CD4-positive, alpha-beta memory T cell (primary cell): ENCODE data around the gene ATP2B2. TPM values are rescaled to one million over a fixed set of nuclear protein-coding genes. Genes with fewer than 3 reads are reported as not detected.

Source experiments
- CTCF ChIA-PET: fragments of 350-600 bp; sonication (Branson Sonifier 250); formaldehyde crosslinking; loops from one replicate; lab custom pipeline; 2021; ENCODE audit warnings: inconsistent platforms; ENCODE audit not compliant: partially characterized antibody; lab: Charles Lee
- POLR2A ChIA-PET: fragments of 350-600 bp; sonication (Branson Sonifier 250); formaldehyde crosslinking; loops from one replicate; lab custom pipeline; 2021; ENCODE audit not compliant: partially characterized antibody; lab: Charles Lee
- DNase-seq, 5 donors: peaks; one replicate each; pipeline versions ENCODE4 v3.0.0 to v3.0.0-alpha.2; 2020 to 2022; ENCODE audit warnings: mixed read lengths in 1 of 5
- H3K27ac ChIP-seq: one replicate; pipeline ENCODE4 v1.7.0; 2013; ENCODE audit warnings: low read depth, low read length
- H3K27me3 ChIP-seq: 2 replicates; pipeline ENCODE4 v1.7.0; 2013; ENCODE audit warnings: mild to moderate bottlenecking, low read length, moderate library complexity; ENCODE audit not compliant: insufficient read depth
- H3K36me3 ChIP-seq: 2 replicates; pipeline ENCODE4 v1.7.0; 2013; ENCODE audit warnings: mild to moderate bottlenecking, low read length, moderate library complexity; ENCODE audit not compliant: insufficient read depth
- H3K4me1 ChIP-seq: 2 replicates; pipeline ENCODE4 v1.7.0; 2013; ENCODE audit warnings: mild to moderate bottlenecking, low read length, moderate library complexity; ENCODE audit not compliant: insufficient read depth
- H3K4me3 ChIP-seq, 2 donors: one replicate each; pipeline ENCODE4 v1.7.0; 2013; ENCODE audit warnings: low read length in 2 of 2, mild to moderate bottlenecking in 1 of 2
- H3K9me3 ChIP-seq, 2 donors: one replicate each; pipeline ENCODE4 v1.7.0; 2013; ENCODE audit warnings: low read length in 2 of 2, control low read depth in 1 of 2; ENCODE audit not compliant: control insufficient read depth in 1 of 2
- H3K27ac Mint-ChIP-seq, 7 donors: one replicate each; pipeline ENCODE4 v1.8.0; 2020 to 2021; ENCODE audit warnings: mixed read lengths in 7 of 7, mild to moderate bottlenecking in 6 of 7, inconsistent platforms in 3 of 7, moderate library complexity in 3 of 7
- H3K27me3 Mint-ChIP-seq, 2 donors: one replicate each; pipeline ENCODE4 v1.8.0; 2020 to 2021; ENCODE audit warnings: mixed read lengths in 2 of 2
- H3K36me3 Mint-ChIP-seq, 2 donors: one replicate each; pipeline ENCODE4 v1.8.0; 2020 to 2021; ENCODE audit warnings: mixed read lengths in 2 of 2, inconsistent platforms in 1 of 2, mild to moderate bottlenecking in 1 of 2
- H3K4me1 Mint-ChIP-seq, 4 donors: one replicate each; pipeline ENCODE4 v1.8.0; 2020 to 2021; ENCODE audit warnings: mixed read lengths in 4 of 4, mild to moderate bottlenecking in 1 of 4
- H3K4me3 Mint-ChIP-seq, 8 donors: one replicate each; pipeline ENCODE4 v1.8.0; 2020 to 2021; ENCODE audit warnings: mixed read lengths in 8 of 8, mild to moderate bottlenecking in 7 of 8, moderate library complexity in 6 of 8, inconsistent platforms in 3 of 8
- H3K9me3 Mint-ChIP-seq, 8 donors: one replicate each; pipeline ENCODE4 v1.8.0; 2020 to 2021; ENCODE audit warnings: mixed read lengths in 8 of 8, mild to moderate bottlenecking in 5 of 8, inconsistent platforms in 3 of 8, moderate library complexity in 1 of 8
- intact Hi-C: fragments of 100-400 bp; cut with micrococcal nuclease; formaldehyde crosslinking; loops from one replicate; pipeline ENCODE4 v1.15.1; 2023
- polyA plus RNA-seq, 2 donors: library from polyadenylated mRNA; unstranded; fragments of 300-500 nt; fragmentation: Illumina TruSeq; gene quantifications; one replicate each; pipeline ENCODE4 v1.2.3, GENCODE V29; 2021
- total RNA-seq, 2 experiments: library from RNA; stranded (reverse); gene quantifications; one replicate each; pipeline ENCODE4 v1.2.3, GENCODE V29; 2021

The ATP2B2 gene
- total and polyA plus RNA-seq, 4 experiments from 2014 or later: not detected

DNA sequence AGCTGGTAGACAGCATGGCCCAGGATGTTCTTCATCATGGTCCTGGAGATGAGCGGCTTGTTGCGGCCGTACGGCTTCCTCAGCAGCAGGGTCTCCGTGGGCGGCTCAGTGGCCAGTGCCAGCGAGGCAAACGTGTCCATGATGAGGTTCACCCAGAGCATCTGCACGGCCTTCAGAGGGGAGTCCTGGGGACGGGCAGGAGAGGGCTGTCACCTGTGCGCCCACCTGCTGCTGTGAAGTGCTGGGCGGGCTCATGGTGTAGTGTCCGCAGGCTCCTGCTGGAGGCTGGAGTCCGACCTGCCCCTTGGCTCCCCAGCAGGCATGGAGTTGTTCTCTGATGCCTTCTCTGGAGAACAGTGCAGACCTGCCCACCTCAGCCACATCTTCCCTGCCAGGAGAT is 162.6 kb downstream of the ATP2B2 start:
- peaks cover 0 to 3% of the 10 kb centered on the region in 2 donors for H3K27me3 Mint-ChIP-seq
- Histone ChIP-seq H3K9me3 (no peaks in the 10 kb centered on the region), H3K27me3 (no peaks in the 10 kb centered on the region), H3K4me1 (no peaks in the 10 kb centered on the region), H3K27ac (no peak overlapping the region), H3K36me3 (no peaks in the 10 kb centered on the region), H3K4me3 (no peak overlapping the region)
- H3K27ac Mint-ChIP-seq: no peak overlapping the region
- peaks cover 0 to 2% (median 0%) of the 10 kb centered on the region in 4 donors for H3K4me1 Mint-ChIP-seq
- no peaks in the 10 kb centered on the region for H3K9me3 Mint-ChIP-seq
- CTCF ChIA-PET: interaction anchor here (4.8 kb wide), 1 partner anchor 396 kb away, joined by 61 read pairs; no protein-coding TSS in a partner anchor
- no peaks in the 10 kb centered on the region for H3K36me3 Mint-ChIP-seq
- POLR2A ChIA-PET: no interaction called here
- H3K4me3 Mint-ChIP-seq: no peak overlapping the region
- intact Hi-C loops: loop anchor here (5.0 to 10.0 kb wide), 2 partner anchors 262 to 440 kb away; no protein-coding TSS in a partner anchor
- no peak for DNase-seq

- H3K36me3 Mint-ChIP-seq: no peaks in the 10 kb centered on the region
- Histone ChIP-seq H3K36me3 (no peaks in the 10 kb centered on the region), H3K9me3 (no peaks in the 10 kb centered on the region), H3K4me3 (no peak overlapping the region), H3K27ac (no peak overlapping the region), H3K27me3 (no peaks in the 10 kb centered on the region), H3K4me1 (no peaks in the 10 kb centered on the region)
- no peak overlapping the region for H3K4me3 Mint-ChIP-seq
- CTCF ChIA-PET: interaction anchor here (4.7 kb wide), 1 partner anchor 396 kb away, joined by 27 read pairs; no protein-coding TSS in a partner anchor
- DNase-seq: no peak
- POLR2A ChIA-PET: no interaction called here
- peaks cover 0 to 3% of the 10 kb centered on the region in 2 donors for H3K27me3 Mint-ChIP-seq
- no peak overlapping the region for H3K27ac Mint-ChIP-seq
- no peaks in the 10 kb centered on the region for H3K9me3 Mint-ChIP-seq
- intact Hi-C loops: loop anchor here (5.0 to 10.0 kb wide), 2 partner anchors 263 to 440 kb away; no protein-coding TSS in a partner anchor
- H3K4me1 Mint-ChIP-seq: peaks cover 0 to 2% (median 0%) of the 10 kb centered on the region in 4 donors
Observed at GRCh38 chr3:10341901-10342398, 163.4 kb downstream of the ATP2B2 start.

DNA sequence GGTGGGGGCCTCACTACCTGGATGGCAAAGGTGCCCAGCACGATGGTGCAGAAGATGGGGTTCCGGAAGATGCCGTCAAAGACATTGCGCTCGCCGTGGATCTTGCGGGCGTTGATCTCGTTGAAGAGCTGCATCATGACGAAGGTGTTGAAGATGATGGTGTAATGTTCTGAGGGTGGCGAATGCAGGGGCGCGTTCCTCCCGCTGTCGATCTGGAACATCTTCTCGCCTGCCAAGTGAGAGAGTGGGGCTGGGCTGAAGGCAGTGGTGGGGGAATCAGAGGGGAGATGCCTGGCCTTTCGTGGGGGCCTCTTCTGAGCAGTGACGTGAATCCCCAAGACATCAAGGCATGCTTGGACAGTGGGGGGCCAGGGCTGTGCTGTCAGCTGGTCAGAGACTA is 164.9 kb downstream of the ATP2B2 start:
- ChIA-PET POLR2A (no interaction called here), CTCF (interaction anchor here (1.2 to 4.7 kb wide), 2 partner anchors 183 to 398 kb away, joined by 3 to 27 read pairs; no protein-coding TSS in a partner anchor)
- Histone ChIP-seq H3K36me3 (no peaks in the 10 kb centered on the region), H3K9me3 (no peaks in the 10 kb centered on the region), H3K4me1 (no peaks in the 10 kb centered on the region), H3K4me3 (no peak overlapping the region), H3K27me3 (no peaks in the 10 kb centered on the region), H3K27ac (no peak overlapping the region)
- Mint-ChIP-seq H3K27ac (no peak overlapping the region), H3K4me1 (peaks cover 0 to 2% (median under 1%) of the 10 kb centered on the region in 4 donors), H3K36me3 (no peaks in the 10 kb centered on the region), H3K4me3 (no peak overlapping the region), H3K9me3 (no peaks in the 10 kb centered on the region), H3K27me3 (peaks cover 1 to 3% of the 10 kb centered on the region in 2 donors)
- intact Hi-C loops: loop anchor here (5.0 to 10.0 kb wide), 2 partner anchors 264 to 442 kb away; no protein-coding TSS in a partner anchor
- DNase-seq: no peak

GRCh38 chr3:10340046-10340445 is 165.3 kb downstream of the ATP2B2 start:
- intact Hi-C loops: loop anchor here (5.0 to 10.0 kb wide), 2 partner anchors 265 to 442 kb away; no protein-coding TSS in a partner anchor
- H3K36me3 Mint-ChIP-seq: no peaks in the 10 kb centered on the region
- H3K27ac ChIP-seq: no peak overlapping the region
- no peaks in the 10 kb centered on the region for H3K9me3 Mint-ChIP-seq
- ChIA-PET CTCF (interaction anchor here (0.8 to 4.7 kb wide), 4 partner anchors 184 to 401 kb away, joined by 3 to 27 read pairs (median 3); no protein-coding TSS in a partner anchor), POLR2A (no interaction called here)
- no peak overlapping the region for H3K4me3 ChIP-seq
- H3K4me3 Mint-ChIP-seq: no peak overlapping the region
- H3K9me3 ChIP-seq: no peaks in the 10 kb centered on the region
- H3K36me3 ChIP-seq: no peaks in the 10 kb centered on the region
- H3K27ac Mint-ChIP-seq: no peak overlapping the region
- no peaks in the 10 kb centered on the region for H3K27me3 ChIP-seq
- DNase-seq: no peak
- peaks cover 1 to 3% of the 10 kb centered on the region in 2 donors for H3K27me3 Mint-ChIP-seq
- H3K4me1 Mint-ChIP-seq: peaks cover 2 to 3% (median 2%) of the 10 kb centered on the region in 4 donors
- H3K4me1 ChIP-seq: no peaks in the 10 kb centered on the region

DNA sequence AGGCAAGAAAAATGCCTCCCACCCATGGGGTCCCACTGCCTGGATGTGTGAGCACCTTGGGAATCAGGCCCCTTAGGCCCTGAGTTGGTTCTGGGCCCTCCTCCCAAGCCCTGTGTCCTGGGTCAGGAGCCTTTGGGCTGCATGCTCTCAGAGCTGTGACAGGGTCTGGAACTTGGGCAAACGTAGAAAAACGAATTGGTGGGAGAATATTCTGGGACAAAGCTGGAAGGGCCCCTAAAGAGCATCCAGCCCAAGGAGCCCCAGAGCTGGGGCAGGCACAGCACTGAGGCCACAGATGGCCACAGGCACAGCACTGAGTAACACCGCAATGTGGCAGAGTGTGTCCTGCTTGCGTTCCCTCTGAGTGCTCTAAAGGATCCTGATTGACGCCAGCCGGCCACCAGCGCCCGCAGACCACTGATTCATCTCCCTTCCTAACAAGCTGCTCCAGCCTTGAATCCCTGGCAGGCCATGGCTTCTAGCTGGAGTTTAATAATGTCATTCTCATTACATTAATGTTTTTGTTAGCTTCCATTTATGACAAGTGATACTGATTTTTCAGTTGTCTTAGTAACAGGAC is 165.9 kb downstream of the ATP2B2 start:
- Histone ChIP-seq H3K36me3 (no peaks in the 10 kb centered on the region), H3K9me3 (no peaks in the 10 kb centered on the region), H3K4me3 (no peak overlapping the region), H3K27me3 (no peaks in the 10 kb centered on the region), H3K4me1 (no peaks in the 10 kb centered on the region), H3K27ac (no peak overlapping the region)
- no peak for DNase-seq
- Mint-ChIP-seq H3K36me3 (no peaks in the 10 kb centered on the region), H3K27me3 (peaks cover 1 to 3% of the 10 kb centered on the region in 2 donors), H3K4me3 (no peak overlapping the region), H3K27ac (no peak overlapping the region), H3K4me1 (peaks cover 3 to 5% (median 4%) of the 10 kb centered on the region in 4 donors), H3K9me3 (no peaks in the 10 kb centered on the region)
- intact Hi-C loops: no loop called here
- ChIA-PET POLR2A (no interaction called here), CTCF (interaction anchor here (0.8 to 4.7 kb wide), 5 partner anchors 7 to 402 kb away, joined by 3 to 27 read pairs (median 3); no protein-coding TSS in a partner anchor)

- H3K27me3 ChIP-seq: no peaks in the 10 kb centered on the region
- H3K4me3 ChIP-seq: no peak overlapping the region
- no peaks in the 10 kb centered on the region for H3K36me3 ChIP-seq
- H3K27ac ChIP-seq: no peak overlapping the region
- Mint-ChIP-seq H3K4me3 (peak overlapping the region in 1 of 8 donors; percentile 20), H3K9me3 (no peaks in the 10 kb centered on the region), H3K4me1 (peaks cover 3 to 5% (median 4%) of the 10 kb centered on the region in 4 donors), H3K27me3 (peaks cover 0 to 1% of the 10 kb centered on the region in 2 donors), H3K36me3 (no peaks in the 10 kb centered on the region), H3K27ac (no peak overlapping the region)
- CTCF ChIA-PET: interaction anchor here (0.7 to 4.7 kb wide), 4 partner anchors 8 to 494 kb away, joined by 3 to 27 read pairs (median 4); no protein-coding TSS in a partner anchor
- no peaks in the 10 kb centered on the region for H3K9me3 ChIP-seq
- DNase-seq: no peak
- intact Hi-C loops: no loop called here
- no peaks in the 10 kb centered on the region for H3K4me1 ChIP-seq
- POLR2A ChIA-PET: no interaction called here
Observed at GRCh38 chr3:10338591-10339353, 166.6 kb downstream of the ATP2B2 start.

GRCh38 chr3:10338164-10338470 is 167.3 kb downstream of the ATP2B2 start:
- DNase-seq: no peak
- intact Hi-C loops: no loop called here
- no peaks in the 10 kb centered on the region for H3K36me3 ChIP-seq
- Mint-ChIP-seq H3K9me3 (no peaks in the 10 kb centered on the region), H3K4me3 (no peak overlapping the region), H3K27ac (peak overlapping the region in 1 of 7 donors; percentile 46), H3K4me1 (peaks cover 3 to 5% (median 4%) of the 10 kb centered on the region in 4 donors), H3K36me3 (no peaks in the 10 kb centered on the region), H3K27me3 (peaks cover 0 to 1% of the 10 kb centered on the region in 2 donors)
- H3K27me3 ChIP-seq: no peaks in the 10 kb centered on the region
- ChIA-PET POLR2A (no interaction called here), CTCF (interaction anchor here (0.7 to 4.7 kb wide), 3 partner anchors 9 to 494 kb away, joined by 3 to 27 read pairs (median 5); no protein-coding TSS in a partner anchor)
- H3K9me3 ChIP-seq: no peaks in the 10 kb centered on the region
- no peak overlapping the region for H3K4me3 ChIP-seq
- no peaks in the 10 kb centered on the region for H3K4me1 ChIP-seq
- no peak overlapping the region for H3K27ac ChIP-seq
